HG02610 (cell line): ENCODE data around the gene KHNYN.
"Not testable (repeated sequence)": the region's sequence is repeated elsewhere in the genome, so short reads cannot be mapped to it uniquely, and the experiment has no call there.

Experiments used
- ATAC-seq: cut with Tn5 transposase; IDR thresholded peaks from one replicate; pipeline ENCODE4 v1.9.1; 2021; ENCODE audit warnings: mild to moderate bottlenecking, moderate library complexity; ENCODE audit not compliant: unreplicated experiment

Gene KHNYN

GRCh38 chr14:24465805-24466204, 36.1 kb downstream of the KHNYN start:
- no peak for ATAC-seq

- ATAC-seq: not testable (repeated sequence)
Observed at GRCh38 chr14:24470450-24470849, 40.7 kb downstream of the KHNYN start.

GRCh38 chr14:24473211-24473610, 43.5 kb downstream of the KHNYN start:
- no peak for ATAC-seq

- no peak for ATAC-seq
Observed at GRCh38 chr14:24475261-24475660, 45.5 kb downstream of the KHNYN start.

- ATAC-seq: not testable (repeated sequence)
Observed at GRCh38 chr14:24479999-24480398, 50.2 kb downstream of the KHNYN start.

- no peak for ATAC-seq
Observed at GRCh38 chr14:24481622-24482324, 52.0 kb downstream of the KHNYN start.

- peak; percentile 17 for ATAC-seq
Observed at GRCh38 chr14:24482699-24483303, 53.0 kb downstream of the KHNYN start.

GRCh38 chr14:24483604-24484252, 54.0 kb downstream of the KHNYN start:
- ATAC-seq: peak; percentile 58
